SJCRH30 (cell line): Measurements from ENCODE around the gene TRABD. TPM values are rescaled to one million over a fixed set of nuclear protein-coding genes. Genes with fewer than 3 reads are reported as not detected.
"Not testable (repeated sequence)": the region's sequence is repeated elsewhere in the genome, so short reads cannot be mapped to it uniquely, and the experiment has no call there.

Experiments
- DNase-seq, 2 experiments: peaks; one replicate each; pipeline ENCODE4 v3.0.0-alpha.2; 2015 to 2020
- H3K27ac ChIP-seq: fragments of 250-450 bp; sonication (Bioruptor Pico); 2 replicates; pipeline ENCODE4 v1.5.1; 2020; ENCODE audit warnings: mild to moderate bottlenecking, moderate library complexity
- H3K27me3 ChIP-seq: fragments of 250-450 bp; sonication (Bioruptor Pico); 2 replicates; pipeline ENCODE4 v1.5.1; 2020; ENCODE audit warnings: mild to moderate bottlenecking, moderate library complexity
- H3K36me3 ChIP-seq: fragments of 250-450 bp; sonication (Bioruptor Pico); 2 replicates; pipeline ENCODE4 v1.5.1; 2020; ENCODE audit warnings: mild to moderate bottlenecking, moderate library complexity
- H3K4me1 ChIP-seq: fragments of 250-450 bp; sonication (Bioruptor Pico); 2 replicates; pipeline ENCODE4 v1.5.1; 2020; ENCODE audit warnings: mild to moderate bottlenecking, moderate library complexity
- H3K4me3 ChIP-seq: fragments of 250-450 bp; sonication (Bioruptor Pico); 2 replicates; pipeline ENCODE4 v1.5.1; 2020; ENCODE audit warnings: mild to moderate bottlenecking, moderate library complexity
- H3K9me3 ChIP-seq: fragments of 250-450 bp; sonication (Bioruptor Pico); replicated peaks from 2 replicates; pipeline ENCODE4 v1.5.1; 2020; ENCODE audit warnings: mild to moderate bottlenecking, moderate library complexity
- total RNA-seq: library from RNA; depleted of rRNA; stranded (reverse); fragments of >200 nt; shearing (Covaris generic); gene quantifications from 2 replicates; pipeline ENCODE4 v1.2.3, GENCODE V29; 2014

Gene TRABD
- total RNA-seq, 1 experiment from 2014 or later: 39.1 TPM

- no peak for DNase-seq
- no peak overlapping the region for H3K27ac ChIP-seq
- H3K4me3 ChIP-seq: no peak overlapping the region
These were observed 20.1 kb upstream of the TRABD start for GRCh38 chr22:50165436-50166123.

GRCh38 chr22:50167689-50168489 is 17.8 kb upstream of the TRABD start:
- H3K9me3 ChIP-seq: no peaks in the 10 kb centered on the region

More at GRCh38 chr22:50165436-50166123, 20.1 kb upstream of the TRABD start:
- H3K36me3 ChIP-seq: no peaks in the 10 kb centered on the region
- peaks cover 21% of the 10 kb centered on the region for H3K27me3 ChIP-seq
- H3K4me1 ChIP-seq: no peaks in the 10 kb centered on the region
- H3K9me3 ChIP-seq: no peaks in the 10 kb centered on the region

GRCh38 chr22:50168490-50169180 is 17.1 kb upstream of the TRABD start:
- H3K9me3 ChIP-seq, H3K36me3 ChIP-seq: not testable (repeated sequence)
- H3K27me3 ChIP-seq: peaks cover 41% of the 10 kb centered on the region

More at GRCh38 chr22:50167689-50168489, 17.8 kb upstream of the TRABD start:
- Histone ChIP-seq H3K27me3 (peaks cover 35% of the 10 kb centered on the region), H3K36me3 (no peaks in the 10 kb centered on the region), H3K4me3 (no peak overlapping the region), H3K4me1 (no peaks in the 10 kb centered on the region), H3K27ac (no peak overlapping the region)
- DNase-seq: no peak

GRCh38 chr22:50169181-50169759 is 16.4 kb upstream of the TRABD start:
- Histone ChIP-seq H3K4me3 (no peak overlapping the region), H3K36me3 (no peaks in the 10 kb centered on the region), H3K27me3 (peaks cover 48% of the 10 kb centered on the region), H3K4me1 (no peaks in the 10 kb centered on the region), H3K9me3 (no peaks in the 10 kb centered on the region), H3K27ac (no peak overlapping the region)
- no peak for DNase-seq

More at GRCh38 chr22:50168490-50169180, 17.1 kb upstream of the TRABD start:
- not testable (repeated sequence) for H3K27ac ChIP-seq, H3K4me1 ChIP-seq, DNase-seq, H3K4me3 ChIP-seq

- H3K9me3 ChIP-seq: no peaks in the 10 kb centered on the region
- H3K4me3 ChIP-seq: peak overlapping the region; percentile 34; the same call in 1 of the 2 replicates
- peaks cover 54% of the 10 kb centered on the region for H3K27me3 ChIP-seq
- H3K27ac ChIP-seq: no peak overlapping the region
- DNase-seq: no peak
- no peaks in the 10 kb centered on the region for H3K36me3 ChIP-seq
- no peaks in the 10 kb centered on the region for H3K4me1 ChIP-seq
These were observed 15.9 kb upstream of the TRABD start for GRCh38 chr22:50169774-50170341.

- no peak for DNase-seq
- H3K9me3 ChIP-seq: no peaks in the 10 kb centered on the region
- no peaks in the 10 kb centered on the region for H3K36me3 ChIP-seq
- peak within 1 kb of the TSS; percentile 34; the same call in 1 of the 2 replicates for H3K4me3 ChIP-seq
- H3K4me1 ChIP-seq: no peaks in the 10 kb centered on the region
- peaks cover 57% of the 10 kb centered on the region for H3K27me3 ChIP-seq
- no peak within 1 kb of the TSS for H3K27ac ChIP-seq
These were observed 15.0 kb upstream of the TRABD start, which contains the start of gene PANX2 for GRCh38 chr22:50170453-50171318. Gene PANX2, plus strand, starts transcription at chr22:50170731. Its CDS starts 0 bp downstream, at chr22:50170731.

GRCh38 chr22:50171319-50171964 is 14.3 kb upstream of the TRABD start:
- H3K36me3 ChIP-seq: no peaks in the 10 kb centered on the region
- no peaks in the 10 kb centered on the region for H3K4me1 ChIP-seq
- H3K9me3 ChIP-seq: no peaks in the 10 kb centered on the region
- H3K27ac ChIP-seq: no peak overlapping the region
- no peak for DNase-seq
- H3K27me3 ChIP-seq: peaks cover 57% of the 10 kb centered on the region
- no peak overlapping the region for H3K4me3 ChIP-seq

- no peak overlapping the region for H3K27ac ChIP-seq
These were observed 13.7 kb upstream of the TRABD start for GRCh38 chr22:50171965-50172421.

GRCh38 chr22:50173311-50173982 is 12.3 kb upstream of the TRABD start:
- Histone ChIP-seq H3K9me3 (no peaks in the 10 kb centered on the region), H3K4me1 (no peaks in the 10 kb centered on the region), H3K36me3 (no peaks in the 10 kb centered on the region), H3K27ac (no peak overlapping the region), H3K4me3 (no peak overlapping the region), H3K27me3 (peaks cover 51% of the 10 kb centered on the region)
- no peak for DNase-seq

More at GRCh38 chr22:50171965-50172421, 13.7 kb upstream of the TRABD start:
- H3K9me3 ChIP-seq: no peaks in the 10 kb centered on the region
- no peaks in the 10 kb centered on the region for H3K36me3 ChIP-seq
- no peak overlapping the region for H3K4me3 ChIP-seq
- no peak for DNase-seq
- no peaks in the 10 kb centered on the region for H3K4me1 ChIP-seq
- H3K27me3 ChIP-seq: peaks cover 57% of the 10 kb centered on the region

GRCh38 chr22:50173983-50174355 is 11.7 kb upstream of the TRABD start:
- H3K4me3 ChIP-seq: no peak overlapping the region
- no peak overlapping the region for H3K27ac ChIP-seq
- no peak for DNase-seq
- no peaks in the 10 kb centered on the region for H3K36me3 ChIP-seq
- peaks cover 49% of the 10 kb centered on the region for H3K27me3 ChIP-seq
- no peaks in the 10 kb centered on the region for H3K9me3 ChIP-seq
- no peaks in the 10 kb centered on the region for H3K4me1 ChIP-seq

GRCh38 chr22:50174382-50175190 is 11.1 kb upstream of the TRABD start:
- no peak for DNase-seq
- Histone ChIP-seq H3K27ac (no peak overlapping the region), H3K36me3 (no peaks in the 10 kb centered on the region), H3K27me3 (peaks cover 44% of the 10 kb centered on the region), H3K4me1 (no peaks in the 10 kb centered on the region), H3K4me3 (no peak overlapping the region), H3K9me3 (no peaks in the 10 kb centered on the region)

- Histone ChIP-seq H3K9me3 (no peaks in the 10 kb centered on the region), H3K27ac (no peak overlapping the region), H3K36me3 (no peaks in the 10 kb centered on the region), H3K4me1 (no peaks in the 10 kb centered on the region), H3K4me3 (no peak overlapping the region), H3K27me3 (peaks cover 44% of the 10 kb centered on the region)
- DNase-seq: no peak
These were observed 10.6 kb upstream of the TRABD start for GRCh38 chr22:50175191-50175461.
